K562 (cell line): ENCODE data around the gene PSMB11. TPM values are rescaled to one million over a fixed set of nuclear protein-coding genes. Genes with fewer than 3 reads are reported as not detected.

Experiments
- ARID3A ChIP-seq: IDR thresholded peaks from 2 replicates; pipeline ENCODE4 v1.6.1; 2012; ENCODE audit warnings: low read depth, low read length, improper control_type of control experiment, borderline replicate concordance
- C11orf30 ChIP-seq: fragments of 450-650 bp; IDR thresholded peaks from 2 replicates; pipeline ENCODE4 v1.6.1; 2016; ENCODE audit warnings: low read depth, mild to moderate bottlenecking
- ESRRB ChIP-seq: fragments of 250-450 bp; sonication (Bioruptor Pico); IDR thresholded peaks from 2 replicates; pipeline ENCODE4 v1.5.0; 2020; ENCODE audit warnings: mild to moderate bottlenecking, moderate library complexity, borderline replicate concordance
- JUNB ChIP-seq: fragments of 450-650 bp; formaldehyde crosslinking; conservative IDR thresholded peaks from 2 replicates; pipeline ENCODE4 v1.4.0; 2020; ENCODE audit warnings: mild to moderate bottlenecking
- MBD2 ChIP-seq: sonication (generic); IDR thresholded peaks from 2 replicates; pipeline ENCODE4 v1.6.1; 2016; ENCODE audit warnings: low read depth, borderline replicate concordance
- NFIC ChIP-seq: fragments of 450-650 bp; IDR thresholded peaks from 2 replicates; pipeline ENCODE4 v1.6.1; 2017; ENCODE audit warnings: mild to moderate bottlenecking, inconsistent platforms
- POLR2G ChIP-seq: fragments of 200-400 bp; formaldehyde crosslinking; IDR thresholded peaks from 2 replicates; pipeline ENCODE4 v1.6.1; 2017; ENCODE audit warnings: low read depth, mild to moderate bottlenecking, antibody characterized with exemption, low read length, moderate library complexity
- RNF2 ChIP-seq: sonication (generic); IDR thresholded peaks from 2 replicates; pipeline ENCODE4 v1.6.1; 2016
- SAFB2 ChIP-seq: fragments of 200-400 bp; formaldehyde crosslinking; IDR thresholded peaks from 2 replicates; pipeline ENCODE4 v1.6.1; 2018; ENCODE audit warnings: borderline replicate concordance, low read length, low read depth, moderate library complexity; ENCODE audit not compliant: severe bottlenecking
- TFAM ChIP-seq: fragments of 250-450 bp; sonication (Bioruptor Pico); conservative IDR thresholded peaks from 2 replicates; pipeline ENCODE4 v1.5.0; 2021; ENCODE audit warnings: mild to moderate bottlenecking, moderate library complexity
- ZBTB40 ChIP-seq, 2 experiments: fragments of 450-650 bp in 1 of 2; sonication (generic) in 1 of 2; formaldehyde crosslinking in 1 of 2; IDR thresholded peaks; 2 replicates each; pipeline versions ENCODE4 v1.7.1 to v1.9.0; 2016 to 2022; ENCODE audit warnings: inconsistent platforms in 1 of 2, mild to moderate bottlenecking in 1 of 2, missing genetic modification reagents in 1 of 2
- ZBTB9 ChIP-seq: fragments of 450-650 bp; formaldehyde crosslinking; IDR thresholded peaks from 2 replicates; pipeline ENCODE4 v1.4.0; 2020; ENCODE audit warnings: mild to moderate bottlenecking, moderate library complexity
- ZNF384 ChIP-seq: IDR thresholded peaks from 2 replicates; pipeline ENCODE4 v1.6.1; 2012; ENCODE audit warnings: low read depth, low read length, improper control_type of control experiment
- ZNF584 ChIP-seq: fragments of 200-800 bp; sonication (Bioruptor generic); IDR thresholded peaks from 2 replicates; pipeline ENCODE4 v1.6.1; 2016; ENCODE audit warnings: low read depth, mild to moderate bottlenecking, missing genetic modification characterization, missing compliant biosample characterization
- polyA plus RNA-seq, 8 experiments: library from polyadenylated mRNA; depleted of rRNA in 4 of 8; stranded (reverse) in 5 of 8; unstranded in 3 of 8; fragments of >200 nt; fragmentation: Nextera tagmentation in 2 of 8; fragmentation: Illumina TruSeq in 1 of 8; extraction: Ambion mirVana in 2 of 8; extraction: Trizol in 1 of 8; gene quantifications; 2 replicates each; pipeline versions ENCODE4 v1.2.1 to v1.2.3, GENCODE V29; 2011 to 2014; ENCODE audit warnings: inconsistent platforms in 1 of 8, missing spikeins in 1 of 8
- total RNA-seq, 7 experiments: library from RNA; depleted of rRNA in 6 of 7; stranded (reverse); fragments of >200 nt in 6 of 7; fragmentation: Illumina TruSeq in 2 of 7; extraction: Trizol in 2 of 7; gene quantifications; 2 replicates each; pipeline versions ENCODE4 v1.2.1 to v1.2.3, GENCODE V29; 2011 to 2021; ENCODE audit warnings: low replicate concordance in 1 of 7

The PSMB11 gene
- total and polyA plus RNA-seq, 9 of the 15 experiments (the other 6 are each of a cell fraction or from before 2014, with no cell fraction given), result not detected

- peak; percentile 70; the same call in 1 of the 2 replicates for TF ChIP-seq ZBTB40 (IDR thresholded peaks at IDR 0.05)
- TF ChIP-seq ZBTB40 (CRISPR knock-in tag; IDR thresholded peaks at IDR 0.05), result no peak
- TF ChIP-seq SAFB2, result no peak
- no peak for TF ChIP-seq ARID3A
- TF ChIP-seq TFAM (CRISPR knock-in tag), result no peak
- TF ChIP-seq ZNF384, result no peak
- TF ChIP-seq JUNB (CRISPR knock-in tag), result no peak
- no peak for TF ChIP-seq ESRRB (CRISPR knock-in tag)
- no peak for TF ChIP-seq C11orf30
- TF ChIP-seq NFIC, result peak; percentile 8; the same call in 1 of the 2 replicates
- no peak for TF ChIP-seq ZBTB9 (CRISPR knock-in tag)
- TF ChIP-seq POLR2G, result peak; percentile 82
- no peak for TF ChIP-seq MBD2
- no peak for TF ChIP-seq RNF2
- TF ChIP-seq ZNF584 (CRISPR knock-in tag), result no peak
Measured at GRCh38 chr14:23056956-23057756, 15.1 kb downstream of the PSMB11 start, which contains the start of gene CDH24 (continued).
